ENCODE data around the gene ALG1L2.
"Not testable (repeated sequence)": the region's sequence is repeated elsewhere in the genome, so short reads cannot be mapped to it uniquely, and the experiment has no call there.

GRCh38 chr3:130095858-130096257 lies 14.2 kb downstream of the ALG1L2 start:
- TF ChIP-seq, protein P1, sequence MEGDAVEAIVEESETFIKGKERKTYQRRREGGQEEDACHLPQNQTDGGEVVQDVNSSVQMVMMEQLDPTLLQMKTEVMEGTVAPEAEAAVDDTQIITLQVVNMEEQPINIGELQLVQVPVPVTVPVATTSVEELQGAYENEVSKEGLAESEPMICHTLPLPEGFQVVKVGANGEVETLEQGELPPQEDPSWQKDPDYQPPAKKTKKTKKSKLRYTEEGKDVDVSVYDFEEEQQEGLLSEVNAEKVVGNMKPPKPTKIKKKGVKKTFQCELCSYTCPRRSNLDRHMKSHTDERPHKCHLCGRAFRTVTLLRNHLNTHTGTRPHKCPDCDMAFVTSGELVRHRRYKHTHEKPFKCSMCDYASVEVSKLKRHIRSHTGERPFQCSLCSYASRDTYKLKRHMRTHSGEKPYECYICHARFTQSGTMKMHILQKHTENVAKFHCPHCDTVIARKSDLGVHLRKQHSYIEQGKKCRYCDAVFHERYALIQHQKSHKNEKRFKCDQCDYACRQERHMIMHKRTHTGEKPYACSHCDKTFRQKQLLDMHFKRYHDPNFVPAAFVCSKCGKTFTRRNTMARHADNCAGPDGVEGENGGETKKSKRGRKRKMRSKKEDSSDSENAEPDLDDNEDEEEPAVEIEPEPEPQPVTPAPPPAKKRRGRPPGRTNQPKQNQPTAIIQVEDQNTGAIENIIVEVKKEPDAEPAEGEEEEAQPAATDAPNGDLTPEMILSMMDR (IDR thresholded peaks at IDR 0.05) = not testable (repeated sequence)
- not testable (repeated sequence) for TF ChIP-seq EP300, POLR2A (IDR thresholded peaks at IDR 0.05)

All from sigmoid colon (tissue), 4 donors.